ENCODE measurements around the gene ELOA.

The ELOA gene, protein sequence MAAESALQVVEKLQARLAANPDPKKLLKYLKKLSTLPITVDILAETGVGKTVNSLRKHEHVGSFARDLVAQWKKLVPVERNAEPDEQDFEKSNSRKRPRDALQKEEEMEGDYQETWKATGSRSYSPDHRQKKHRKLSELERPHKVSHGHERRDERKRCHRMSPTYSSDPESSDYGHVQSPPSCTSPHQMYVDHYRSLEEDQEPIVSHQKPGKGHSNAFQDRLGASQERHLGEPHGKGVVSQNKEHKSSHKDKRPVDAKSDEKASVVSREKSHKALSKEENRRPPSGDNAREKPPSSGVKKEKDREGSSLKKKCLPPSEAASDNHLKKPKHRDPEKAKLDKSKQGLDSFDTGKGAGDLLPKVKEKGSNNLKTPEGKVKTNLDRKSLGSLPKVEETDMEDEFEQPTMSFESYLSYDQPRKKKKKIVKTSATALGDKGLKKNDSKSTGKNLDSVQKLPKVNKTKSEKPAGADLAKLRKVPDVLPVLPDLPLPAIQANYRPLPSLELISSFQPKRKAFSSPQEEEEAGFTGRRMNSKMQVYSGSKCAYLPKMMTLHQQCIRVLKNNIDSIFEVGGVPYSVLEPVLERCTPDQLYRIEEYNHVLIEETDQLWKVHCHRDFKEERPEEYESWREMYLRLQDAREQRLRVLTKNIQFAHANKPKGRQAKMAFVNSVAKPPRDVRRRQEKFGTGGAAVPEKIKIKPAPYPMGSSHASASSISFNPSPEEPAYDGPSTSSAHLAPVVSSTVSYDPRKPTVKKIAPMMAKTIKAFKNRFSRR

DNA sequence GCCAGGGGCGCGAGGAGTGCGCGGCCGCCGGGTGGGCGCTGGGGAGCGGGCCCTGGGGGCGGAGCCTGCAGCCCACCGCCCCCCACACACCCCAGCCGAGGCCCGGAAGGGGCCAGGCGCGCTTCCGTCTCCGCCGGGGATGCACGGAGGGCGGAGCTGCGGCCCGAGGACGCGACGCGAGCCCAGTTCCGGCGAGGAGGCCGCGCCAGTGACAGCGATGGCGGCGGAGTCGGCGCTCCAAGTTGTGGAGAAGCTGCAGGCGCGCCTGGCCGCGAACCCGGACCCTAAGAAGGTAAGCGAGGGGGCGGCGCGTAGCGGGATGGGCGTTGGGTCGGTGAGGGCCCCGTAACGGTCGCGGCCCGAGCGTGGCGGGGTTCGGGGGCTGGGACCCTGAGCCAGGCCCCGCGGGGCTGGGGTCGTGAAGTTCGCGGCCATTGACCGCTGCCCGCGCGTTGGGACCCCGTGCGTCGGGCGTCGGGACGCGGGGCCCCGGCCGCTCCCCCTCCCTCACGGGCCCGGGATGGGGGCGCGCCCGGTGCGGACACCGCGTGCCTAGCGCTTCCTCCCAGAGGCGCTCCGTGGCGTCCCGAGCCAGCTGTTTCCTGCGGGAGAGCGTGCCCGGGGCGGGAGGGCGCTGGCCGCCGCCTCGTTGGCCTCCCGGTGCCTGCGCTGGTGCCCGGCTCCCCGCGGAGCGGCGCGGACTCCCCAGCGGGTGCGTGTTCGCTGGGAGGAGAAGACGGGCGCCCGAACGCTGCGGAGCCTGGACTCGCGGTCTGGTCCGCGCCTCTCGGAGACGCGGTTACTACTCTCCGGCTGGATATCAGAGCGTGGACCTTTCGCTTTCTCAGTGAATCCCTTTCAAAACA is at the start of gene ELOA:
ELOA (plus strand) TSS at position 185 of the 866 bp plus-strand sequence; CDS start at position 218, 33 bp downstream.
- H3K27ac Mint-ChIP-seq, result peak within 1 kb of the TSS; percentile 91
- H3K4me1 Mint-ChIP-seq, result peaks cover 39% of the 10 kb centered on the region
- H3K9me3 Mint-ChIP-seq, result no peaks in the 10 kb centered on the region
- no peaks in the 10 kb centered on the region for H3K27me3 Mint-ChIP-seq (ENCODE audit: low read depth, poor library complexity)
- H3K36me3 Mint-ChIP-seq (ENCODE audit: low read depth), result peaks cover 15% of the 10 kb centered on the region
- peak; percentile 82 for DNase-seq
- TF ChIP-seq, protein P1, sequence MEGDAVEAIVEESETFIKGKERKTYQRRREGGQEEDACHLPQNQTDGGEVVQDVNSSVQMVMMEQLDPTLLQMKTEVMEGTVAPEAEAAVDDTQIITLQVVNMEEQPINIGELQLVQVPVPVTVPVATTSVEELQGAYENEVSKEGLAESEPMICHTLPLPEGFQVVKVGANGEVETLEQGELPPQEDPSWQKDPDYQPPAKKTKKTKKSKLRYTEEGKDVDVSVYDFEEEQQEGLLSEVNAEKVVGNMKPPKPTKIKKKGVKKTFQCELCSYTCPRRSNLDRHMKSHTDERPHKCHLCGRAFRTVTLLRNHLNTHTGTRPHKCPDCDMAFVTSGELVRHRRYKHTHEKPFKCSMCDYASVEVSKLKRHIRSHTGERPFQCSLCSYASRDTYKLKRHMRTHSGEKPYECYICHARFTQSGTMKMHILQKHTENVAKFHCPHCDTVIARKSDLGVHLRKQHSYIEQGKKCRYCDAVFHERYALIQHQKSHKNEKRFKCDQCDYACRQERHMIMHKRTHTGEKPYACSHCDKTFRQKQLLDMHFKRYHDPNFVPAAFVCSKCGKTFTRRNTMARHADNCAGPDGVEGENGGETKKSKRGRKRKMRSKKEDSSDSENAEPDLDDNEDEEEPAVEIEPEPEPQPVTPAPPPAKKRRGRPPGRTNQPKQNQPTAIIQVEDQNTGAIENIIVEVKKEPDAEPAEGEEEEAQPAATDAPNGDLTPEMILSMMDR (IDR thresholded peaks at IDR 0.05), result no peak
- H3K4me3 Mint-ChIP-seq, result peak within 1 kb of the TSS; percentile 94

- Mint-ChIP-seq H3K27ac (peak overlapping the region; percentile 75), H3K9me3 (peaks cover 6% of the 10 kb centered on the region)
Measured at GRCh38 chr1:23693599-23693998, 49.7 kb upstream of the ELOA start.

DNA sequence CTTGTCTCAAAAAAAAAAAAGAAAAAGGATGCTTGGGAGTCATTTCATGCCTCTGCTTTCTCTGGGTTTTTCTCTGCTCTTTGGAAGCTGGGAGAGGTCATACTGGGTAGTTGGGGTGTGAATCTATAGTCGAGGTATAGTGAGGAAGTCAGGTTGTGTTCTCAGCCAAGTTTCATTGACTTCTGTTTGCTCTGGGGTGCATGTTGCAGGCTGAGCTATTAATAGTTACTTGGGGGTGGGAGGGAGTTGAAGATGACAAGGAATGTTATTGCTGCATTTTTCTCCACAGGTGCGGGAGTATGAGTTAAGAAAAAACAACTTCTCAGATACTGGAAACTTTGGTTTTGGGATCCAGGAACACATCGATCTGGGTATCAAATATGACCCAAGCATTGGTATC is 48.9 kb upstream of the ELOA start:
- TF ChIP-seq, protein P1 (IDR thresholded peaks at IDR 0.05), result no peak
- Mint-ChIP-seq H3K9me3 (peaks cover 4% of the 10 kb centered on the region), H3K4me1 (peaks cover 46% of the 10 kb centered on the region), H3K4me3 (peak overlapping the region; percentile 98), H3K27me3 (ENCODE audit: low read depth, poor library complexity) (no peaks in the 10 kb centered on the region), H3K36me3 (ENCODE audit: low read depth) (peaks cover 68% of the 10 kb centered on the region), H3K27ac (peak overlapping the region; percentile 65)
- no peak for DNase-seq

More at GRCh38 chr1:23693599-23693998, 49.7 kb upstream of the ELOA start:
- Mint-ChIP-seq H3K27me3 (ENCODE audit: low read depth, poor library complexity) (no peaks in the 10 kb centered on the region), H3K4me3 (peak overlapping the region; percentile 98), H3K4me1 (peaks cover 46% of the 10 kb centered on the region), H3K36me3 (ENCODE audit: low read depth) (peaks cover 64% of the 10 kb centered on the region)
- TF ChIP-seq, protein P1 (IDR thresholded peaks at IDR 0.05), result no peak
- no peak for DNase-seq

GRCh38 chr1:23695667-23696066 is 47.6 kb upstream of the ELOA start:
- H3K27ac Mint-ChIP-seq, result peak overlapping the region; percentile 86
- H3K4me1 Mint-ChIP-seq, result peaks cover 51% of the 10 kb centered on the region
- no peaks in the 10 kb centered on the region for H3K9me3 Mint-ChIP-seq
- H3K27me3 Mint-ChIP-seq (ENCODE audit: low read depth, poor library complexity), result no peaks in the 10 kb centered on the region
- TF ChIP-seq, protein P1 (IDR thresholded peaks at IDR 0.05), result no peak
- peak overlapping the region; percentile 35 for H3K4me3 Mint-ChIP-seq
- no peak for DNase-seq
- H3K36me3 Mint-ChIP-seq (ENCODE audit: low read depth), result peaks cover 81% of the 10 kb centered on the region

DNA sequence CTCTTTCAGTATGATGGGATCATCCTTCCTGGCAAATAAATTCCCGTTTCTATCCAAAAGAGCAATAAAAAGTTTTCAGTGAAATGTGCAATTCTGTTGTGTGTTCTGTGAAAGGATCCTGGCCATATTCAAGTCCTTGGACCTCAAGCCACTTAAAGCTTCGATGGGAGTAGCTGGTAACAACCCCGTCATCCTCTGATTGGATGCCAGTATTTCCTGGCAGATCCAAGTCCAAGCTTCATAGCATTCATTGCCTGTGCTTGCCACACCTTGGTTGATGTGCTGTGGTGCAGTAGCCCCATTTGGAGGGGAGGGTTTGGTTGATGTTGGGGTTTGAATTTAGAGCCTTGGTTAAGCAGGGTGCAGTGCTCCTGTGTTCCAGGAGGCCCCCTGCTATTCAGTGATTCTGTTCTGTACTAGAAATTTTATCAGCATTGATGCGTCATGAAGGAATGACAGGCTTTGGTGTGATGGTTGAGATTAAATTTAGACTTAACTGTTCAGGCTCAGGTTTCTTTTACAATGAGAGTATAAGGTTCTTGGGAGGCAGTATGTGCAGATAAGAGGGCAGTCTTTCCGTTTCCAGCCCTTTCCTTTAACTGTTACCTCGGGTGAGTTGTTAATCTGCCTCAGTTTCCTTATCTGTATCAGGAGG is 46.8 kb upstream of the ELOA start:
- DNase-seq, result no peak
- Mint-ChIP-seq H3K27ac (peak overlapping the region; percentile 86), H3K27me3 (ENCODE audit: low read depth, poor library complexity) (no peaks in the 10 kb centered on the region), H3K9me3 (no peaks in the 10 kb centered on the region), H3K36me3 (ENCODE audit: low read depth) (peaks cover 89% of the 10 kb centered on the region), H3K4me3 (no peak overlapping the region), H3K4me1 (peaks cover 51% of the 10 kb centered on the region)
- TF ChIP-seq, protein P1 (IDR thresholded peaks at IDR 0.05), result no peak
